Posterior cingulate gyrus (tissue), 11 donors: ENCODE results near the gene GTPBP8.

ENCODE experiments used
- DNase-seq, 10 donors: peaks; one replicate each; pipeline versions ENCODE4 v3.0.0 to v3.0.0-alpha.2; 2020 to 2021; ENCODE audit warnings: mixed read lengths in 3 of 10
- intact Hi-C: fragments of 100-400 bp; cut with DNase I; formaldehyde crosslinking; loops from one replicate; pipeline ENCODE4 v1.15.1; 2023

GTPBP8 gene

GRCh38 chr3:112990672-112991602 is at the start of gene GTPBP8:
GTPBP8 (plus strand) TSS chr3:112990984; CDS start chr3:112991000, 16 bp downstream.
- intact Hi-C loops = no loop called here
- peak; percentile 87 to 99 (median 94) for DNase-seq

GRCh38 chr3:112948346-112948838 is 42.4 kb upstream of the GTPBP8 start:
- peak in 2 of 10 donors; percentile 39 to 42 for DNase-seq

GRCh38 chr3:112956351-112956750 is 34.4 kb upstream of the GTPBP8 start:
- DNase-seq = no peak
- intact Hi-C loops = no loop called here

More at GRCh38 chr3:112948346-112948838, 42.4 kb upstream of the GTPBP8 start:
- intact Hi-C loops = no loop called here

GRCh38 chr3:112958811-112959560 is 31.8 kb upstream of the GTPBP8 start:
- intact Hi-C loops = no loop called here
- DNase-seq = no peak

GRCh38 chr3:112963683-112964082 is 27.1 kb upstream of the GTPBP8 start:
- intact Hi-C loops = no loop called here
- no peak for DNase-seq

- intact Hi-C loops = no loop called here
- no peak for DNase-seq
Observed at GRCh38 chr3:112965656-112966055, 25.1 kb upstream of the GTPBP8 start.

GRCh38 chr3:112966633-112967032 is 24.2 kb upstream of the GTPBP8 start:
- no peak for DNase-seq
- intact Hi-C loops = no loop called here

- intact Hi-C loops = no loop called here
- DNase-seq = no peak
Observed at GRCh38 chr3:112967425-112967824, 23.4 kb upstream of the GTPBP8 start.

GRCh38 chr3:112967828-112968227 is 23.0 kb upstream of the GTPBP8 start:
- DNase-seq = no peak
- intact Hi-C loops = no loop called here

- no peak for DNase-seq
- intact Hi-C loops = loop anchor here (10.0 kb wide), 1 partner anchor 237 kb away; no protein-coding TSS in a partner anchor
Observed at GRCh38 chr3:112972158-112972557, 18.6 kb upstream of the GTPBP8 start.

- intact Hi-C loops = loop anchor here (10.0 kb wide), 1 partner anchor 239 kb away; no protein-coding TSS in a partner anchor
- no peak for DNase-seq
Observed at GRCh38 chr3:112973325-112974177, 17.2 kb upstream of the GTPBP8 start.

- intact Hi-C loops = loop anchor here (10.0 kb wide), 1 partner anchor 239 kb away; no protein-coding TSS in a partner anchor
- no peak for DNase-seq
Observed at GRCh38 chr3:112974178-112974517, 16.6 kb upstream of the GTPBP8 start.

GRCh38 chr3:112974894-112975293 is 15.9 kb upstream of the GTPBP8 start, which contains the start of gene CD200R1:
CD200R1 (minus strand) TSS chr3:112975103; CDS start chr3:112974857, 246 bp downstream.
- intact Hi-C loops = loop anchor here (10.0 kb wide), 1 partner anchor 240 kb away; no protein-coding TSS in a partner anchor
- no peak for DNase-seq

GRCh38 chr3:112976001-112976400 is 14.8 kb upstream of the GTPBP8 start:
- intact Hi-C loops = loop anchor here (10.0 kb wide), 1 partner anchor 241 kb away; no protein-coding TSS in a partner anchor
- no peak for DNase-seq

- intact Hi-C loops = loop anchor here (10.0 kb wide), 1 partner anchor 242 kb away; no protein-coding TSS in a partner anchor
- DNase-seq = no peak
Observed at GRCh38 chr3:112976953-112977352, 13.8 kb upstream of the GTPBP8 start.

- no peak for DNase-seq
- intact Hi-C loops = loop anchor here (10.0 kb wide), 1 partner anchor 245 kb away; no protein-coding TSS in a partner anchor
Observed at GRCh38 chr3:112979244-112979832, 11.4 kb upstream of the GTPBP8 start.

GRCh38 chr3:112980080-112980479 is 10.7 kb upstream of the GTPBP8 start:
- no peak for DNase-seq
- intact Hi-C loops = loop anchor here (10.0 kb wide), 1 partner anchor 415 kb away; the partner anchor contains the start of genes ATG3 and SLC35A5

- intact Hi-C loops = loop anchor here (10.0 kb wide), 1 partner anchor 418 kb away; the partner anchor contains the start of genes ATG3 and SLC35A5
- no peak for DNase-seq
Observed at GRCh38 chr3:112982710-112983109, 8.1 kb upstream of the GTPBP8 start.

GRCh38 chr3:112984485-112984884 is 6.3 kb upstream of the GTPBP8 start:
- intact Hi-C loops = loop anchor here (10.0 kb wide), 1 partner anchor 420 kb away; the partner anchor contains the start of genes ATG3 and SLC35A5
- DNase-seq = no peak
